Calu3 (cell line): ENCODE data around the gene VMA21. TPM values are rescaled to one million over a fixed set of nuclear protein-coding genes. Genes with fewer than 3 reads are reported as not detected.

Experiments
- BruUV-seq: library from RNA; stranded (reverse); fragments of 400-500 nt; replicated peaks from 2 replicates; lab custom pipeline; 2021; lab: Mats Ljungman, UMichigan
- CTCF ChIA-PET: fragments of 300-600 bp; sonication (Branson Sonifier 250); formaldehyde crosslinking; loops from one replicate; lab custom pipeline; 2022; ENCODE audit warnings: antibody characterized with exemption; lab: Charles Lee
- DNase-seq: peaks from one replicate; pipeline ENCODE4 v3.0.0; 2022
- H3K27ac Mint-ChIP-seq: one replicate; pipeline ENCODE4 v1.8.0; 2022; ENCODE audit warnings: mixed read lengths; ENCODE audit not compliant: unreplicated experiment
- H3K27me3 Mint-ChIP-seq: one replicate; pipeline ENCODE4 v1.8.0; 2022; ENCODE audit warnings: mixed read lengths; ENCODE audit not compliant: unreplicated experiment
- H3K36me3 Mint-ChIP-seq: one replicate; pipeline ENCODE4 v1.8.0; 2022; ENCODE audit warnings: mild to moderate bottlenecking, moderate library complexity, mixed read lengths; ENCODE audit not compliant: insufficient read depth, unreplicated experiment
- H3K4me1 Mint-ChIP-seq: one replicate; pipeline ENCODE4 v1.8.0; 2022; ENCODE audit warnings: mild to moderate bottlenecking, low read depth, mixed read lengths; ENCODE audit not compliant: unreplicated experiment
- H3K4me3 Mint-ChIP-seq: one replicate; pipeline ENCODE4 v1.8.0; 2022; ENCODE audit warnings: mild to moderate bottlenecking, low read depth, moderate library complexity, mixed read lengths; ENCODE audit not compliant: unreplicated experiment
- H3K9me3 Mint-ChIP-seq: one replicate; pipeline ENCODE4 v1.8.0; 2022; ENCODE audit warnings: low read depth, mixed read lengths; ENCODE audit not compliant: unreplicated experiment
- intact Hi-C: fragments of 100-400 bp; cut with micrococcal nuclease; formaldehyde crosslinking; loops from one replicate; pipeline ENCODE4 v1.10.0; 2022; ENCODE audit not compliant: unreplicated experiment
- total RNA-seq: library from RNA; stranded (reverse); gene quantifications from 2 replicates; pipeline ENCODE4 v1.2.3, GENCODE V29; 2022
- TF ChIP-seq, protein P1 (sequence below): fragments of 200-600 bp; IDR thresholded peaks from one replicate; pipeline ENCODE4 v1.8.0; 2022; ENCODE audit warnings: antibody characterized with exemption; ENCODE audit not compliant: unreplicated experiment

VMA21 gene
- total RNA-seq, 1 experiment from 2014 or later: 67.2 TPM

DNA sequence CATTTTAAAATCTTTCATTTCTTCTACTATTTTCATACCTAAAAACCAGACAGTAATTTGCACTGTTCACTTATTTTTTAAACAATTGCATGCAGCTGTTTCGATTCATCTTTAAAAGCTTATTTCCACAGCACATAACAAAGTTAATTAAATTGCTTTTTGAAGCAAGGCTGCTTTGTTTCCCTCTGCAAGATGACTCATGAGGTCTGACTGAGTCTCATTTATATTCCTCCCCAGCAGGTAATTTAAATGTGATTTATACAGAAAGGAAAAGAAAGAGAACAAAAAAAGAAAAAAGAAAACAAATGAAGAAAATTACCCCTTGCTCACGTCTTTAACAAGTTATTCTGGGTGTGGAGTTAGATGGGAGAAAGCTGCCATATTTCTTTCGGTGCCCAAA, 22.8 kb downstream of the VMA21 start:
- DNase-seq: no peak
- Mint-ChIP-seq H3K36me3 (no peaks in the 10 kb centered on the region), H3K27ac (no peak overlapping the region), H3K9me3 (no peaks in the 10 kb centered on the region), H3K27me3 (no peaks in the 10 kb centered on the region), H3K4me1 (no peaks in the 10 kb centered on the region), H3K4me3 (no peak overlapping the region)
- BruUV-seq: no TSS peak
- CTCF ChIA-PET: no interaction called here
- intact Hi-C loops: no loop called here
- TF ChIP-seq, protein P1, sequence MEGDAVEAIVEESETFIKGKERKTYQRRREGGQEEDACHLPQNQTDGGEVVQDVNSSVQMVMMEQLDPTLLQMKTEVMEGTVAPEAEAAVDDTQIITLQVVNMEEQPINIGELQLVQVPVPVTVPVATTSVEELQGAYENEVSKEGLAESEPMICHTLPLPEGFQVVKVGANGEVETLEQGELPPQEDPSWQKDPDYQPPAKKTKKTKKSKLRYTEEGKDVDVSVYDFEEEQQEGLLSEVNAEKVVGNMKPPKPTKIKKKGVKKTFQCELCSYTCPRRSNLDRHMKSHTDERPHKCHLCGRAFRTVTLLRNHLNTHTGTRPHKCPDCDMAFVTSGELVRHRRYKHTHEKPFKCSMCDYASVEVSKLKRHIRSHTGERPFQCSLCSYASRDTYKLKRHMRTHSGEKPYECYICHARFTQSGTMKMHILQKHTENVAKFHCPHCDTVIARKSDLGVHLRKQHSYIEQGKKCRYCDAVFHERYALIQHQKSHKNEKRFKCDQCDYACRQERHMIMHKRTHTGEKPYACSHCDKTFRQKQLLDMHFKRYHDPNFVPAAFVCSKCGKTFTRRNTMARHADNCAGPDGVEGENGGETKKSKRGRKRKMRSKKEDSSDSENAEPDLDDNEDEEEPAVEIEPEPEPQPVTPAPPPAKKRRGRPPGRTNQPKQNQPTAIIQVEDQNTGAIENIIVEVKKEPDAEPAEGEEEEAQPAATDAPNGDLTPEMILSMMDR: no peak

DNA sequence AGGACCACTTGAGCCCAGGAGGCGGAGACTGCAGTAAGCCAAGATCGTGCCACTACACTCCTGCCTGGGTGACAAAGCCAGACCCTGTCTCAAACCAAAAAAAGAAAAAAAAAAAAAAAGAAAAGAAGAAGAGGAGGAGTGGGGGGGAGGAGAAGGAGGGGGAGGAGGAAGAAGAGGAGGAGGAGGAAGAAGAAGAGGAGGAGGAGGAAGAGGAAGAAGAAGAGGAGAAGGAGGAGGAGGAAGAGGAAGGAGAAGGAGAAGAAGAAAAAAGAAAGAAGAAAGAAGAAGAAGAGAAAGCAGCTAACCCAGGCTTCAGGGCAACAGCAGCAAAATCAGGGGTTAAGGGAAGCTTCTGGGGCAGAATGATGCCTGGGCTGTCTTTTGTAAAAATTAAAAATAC, 27.5 kb downstream of the VMA21 start:
- H3K4me3 Mint-ChIP-seq: no peak overlapping the region
- intact Hi-C loops: no loop called here
- TF ChIP-seq, protein P1: no peak
- BruUV-seq: no TSS peak
- DNase-seq: no peak
- H3K27ac Mint-ChIP-seq: no peak overlapping the region
- no peaks in the 10 kb centered on the region for H3K9me3 Mint-ChIP-seq
- H3K36me3 Mint-ChIP-seq: no peaks in the 10 kb centered on the region
- no peaks in the 10 kb centered on the region for H3K27me3 Mint-ChIP-seq
- CTCF ChIA-PET: no interaction called here
- no peaks in the 10 kb centered on the region for H3K4me1 Mint-ChIP-seq

DNA sequence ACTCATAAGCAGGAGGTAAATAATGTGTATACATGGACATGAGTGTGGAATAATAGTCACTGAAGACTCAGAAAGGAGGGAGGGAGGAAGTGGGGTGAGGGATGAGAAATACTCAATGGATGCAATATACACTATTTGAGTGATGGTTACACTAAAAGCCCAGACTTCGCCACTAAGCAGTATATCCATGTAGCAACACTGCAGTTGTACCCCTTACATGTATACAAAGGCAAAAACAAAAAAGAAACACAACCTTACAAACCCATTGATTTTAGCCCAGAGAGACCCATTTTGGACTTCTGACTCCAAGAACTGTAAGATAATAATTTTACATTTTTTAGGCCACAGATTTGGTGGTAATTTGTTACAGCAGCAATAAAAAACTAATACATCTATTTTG, 51.5 kb downstream of the VMA21 start:
- H3K27ac Mint-ChIP-seq: no peak overlapping the region

DNA sequence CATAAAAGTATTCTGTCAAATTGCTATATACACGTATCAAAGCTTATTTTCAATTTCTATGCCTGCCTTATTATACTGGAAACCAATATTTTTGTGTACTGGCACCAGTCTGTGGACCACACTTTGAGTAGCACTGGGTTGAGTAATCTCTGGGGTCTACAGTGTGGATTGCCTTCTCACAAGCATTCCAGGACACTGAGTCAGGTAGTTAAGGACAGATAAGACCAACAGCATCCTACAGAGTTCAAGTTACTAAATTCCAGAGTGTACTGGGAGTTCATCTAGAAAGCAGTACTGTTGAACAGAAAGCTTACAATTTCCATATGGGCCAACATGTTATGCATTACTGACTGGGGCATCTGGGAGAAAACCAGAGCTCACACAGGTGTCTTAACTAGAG, 61.8 kb downstream of the VMA21 start:
- CTCF ChIA-PET: no interaction called here
- intact Hi-C loops: no loop called here
- Mint-ChIP-seq H3K4me3 (no peak overlapping the region), H3K36me3 (no peaks in the 10 kb centered on the region), H3K9me3 (no peaks in the 10 kb centered on the region), H3K4me1 (no peaks in the 10 kb centered on the region), H3K27me3 (no peaks in the 10 kb centered on the region), H3K27ac (no peak overlapping the region)
- BruUV-seq: no TSS peak
- DNase-seq: no peak
- TF ChIP-seq, protein P1: no peak

More for the DNA sequence above, 51.5 kb downstream of the VMA21 start:
- CTCF ChIA-PET: no interaction called here
- Mint-ChIP-seq H3K27me3 (no peaks in the 10 kb centered on the region), H3K4me3 (no peak overlapping the region), H3K36me3 (no peaks in the 10 kb centered on the region), H3K4me1 (no peaks in the 10 kb centered on the region), H3K9me3 (peaks cover 2% of the 10 kb centered on the region)
- intact Hi-C loops: no loop called here
- DNase-seq: no peak
- BruUV-seq: no TSS peak
- TF ChIP-seq, protein P1: no peak

Other genes with a start within 250 kb of the VMA21 start
- not detected in 2 replicates for gene GPR50, start 220.6 kb upstream of the VMA21 start, total RNA-seq
- gene PASD1, start 166.5 kb downstream of the VMA21 start, total RNA-seq: not detected in 2 replicates